Measurements from ENCODE around the gene ZNF574. TPM values are rescaled to one million over a fixed set of nuclear protein-coding genes. Genes with fewer than 3 reads are reported as not detected.

Gene ZNF574
- total RNA-seq, 1 experiment from 2014 or later = 22.4 TPM

- BruUV-seq (replicated peaks) = no TSS peak
Observed at GRCh38 chr19:42121656-42122069, 45.7 kb downstream of the ZNF574 start.

GRCh38 chr19:42122691-42123607 lies 47.0 kb downstream of the ZNF574 start:
- no peaks in the 10 kb centered on the region for H3K9me3 ChIP-seq
- no TSS peak for BruUV-seq (replicated peaks)
- no peaks in the 10 kb centered on the region for H3K4me1 ChIP-seq
- H3K36me3 ChIP-seq (ENCODE audit: control insufficient read depth, insufficient read depth, low read length) = no peaks in the 10 kb centered on the region
- H3K27me3 ChIP-seq (replicated peaks; ENCODE audit: control insufficient read depth, insufficient read depth, low read length) = no peaks in the 10 kb centered on the region
- intact Hi-C loops (cut with micrococcal nuclease; ENCODE audit: unreplicated experiment) = no loop called here
- H3K27ac Mint-ChIP-seq (ENCODE audit: unreplicated experiment) = no peak overlapping the region
- DNase-seq = no peak
- ChIA-PET CTCF (interaction anchor here (0.6 kb wide), 1 partner anchor 368 kb away, joined by 3 read pairs; no protein-coding TSS in a partner anchor), POLR2A (no interaction called here)
- H3K27me3 Mint-ChIP-seq (ENCODE audit: insufficient read depth, unreplicated experiment) = peaks cover 5% of the 10 kb centered on the region
- no peak for TF ChIP-seq CTCF (IDR thresholded peaks at IDR 0.05; ENCODE audit: insufficient read depth in 1 of 2, low read depth in 1 of 2, low read length in 1 of 2, severe bottlenecking in 1 of 2, unreplicated experiment in 1 of 2)
- H3K36me3 Mint-ChIP-seq (ENCODE audit: insufficient read depth, unreplicated experiment) = no peaks in the 10 kb centered on the region
- no peak overlapping the region for H3K4me3 Mint-ChIP-seq (ENCODE audit: unreplicated experiment)
- no peaks in the 10 kb centered on the region for H3K4me1 Mint-ChIP-seq (ENCODE audit: low read depth, unreplicated experiment)
- H3K9me3 Mint-ChIP-seq (ENCODE audit: unreplicated experiment) = no peaks in the 10 kb centered on the region
- no peak overlapping the region for H3K4me3 ChIP-seq (ENCODE audit: low read depth, low read length)

More at GRCh38 chr19:42121656-42122069, 45.7 kb downstream of the ZNF574 start:
- Mint-ChIP-seq H3K9me3 (ENCODE audit: unreplicated experiment) (no peaks in the 10 kb centered on the region), H3K36me3 (ENCODE audit: insufficient read depth, unreplicated experiment) (no peaks in the 10 kb centered on the region), H3K27ac (ENCODE audit: unreplicated experiment) (no peak overlapping the region), H3K4me1 (ENCODE audit: low read depth, unreplicated experiment) (no peaks in the 10 kb centered on the region), H3K4me3 (ENCODE audit: unreplicated experiment) (no peak overlapping the region), H3K27me3 (ENCODE audit: insufficient read depth, unreplicated experiment) (peaks cover 5% of the 10 kb centered on the region)
- no peaks in the 10 kb centered on the region for H3K9me3 ChIP-seq
- intact Hi-C loops (cut with micrococcal nuclease; ENCODE audit: unreplicated experiment) = no loop called here
- no peaks in the 10 kb centered on the region for H3K36me3 ChIP-seq (ENCODE audit: control insufficient read depth, insufficient read depth, low read length)
- no peak for DNase-seq
- H3K4me3 ChIP-seq (ENCODE audit: low read depth, low read length) = no peak overlapping the region
- no peaks in the 10 kb centered on the region; the same call in 1 of the 2 replicates for H3K27me3 ChIP-seq (replicated peaks; ENCODE audit: control insufficient read depth, insufficient read depth, low read length)
- no peak for TF ChIP-seq CTCF (IDR thresholded peaks at IDR 0.05; ENCODE audit: insufficient read depth in 1 of 2, low read depth in 1 of 2, low read length in 1 of 2, severe bottlenecking in 1 of 2, unreplicated experiment in 1 of 2)
- H3K4me1 ChIP-seq = no peaks in the 10 kb centered on the region
- ChIA-PET CTCF (no interaction called here), POLR2A (no interaction called here)

GRCh38 chr19:42123765-42124164 lies 47.8 kb downstream of the ZNF574 start:
- H3K9me3 Mint-ChIP-seq (ENCODE audit: unreplicated experiment) = no peaks in the 10 kb centered on the region
- peaks cover 5% of the 10 kb centered on the region for H3K27me3 Mint-ChIP-seq (ENCODE audit: insufficient read depth, unreplicated experiment)
- DNase-seq = no peak
- ChIA-PET POLR2A (no interaction called here), CTCF (no interaction called here)
- Histone ChIP-seq H3K27me3 (replicated peaks; ENCODE audit: control insufficient read depth, insufficient read depth, low read length) (no peaks in the 10 kb centered on the region), H3K9me3 (no peaks in the 10 kb centered on the region), H3K36me3 (ENCODE audit: control insufficient read depth, insufficient read depth, low read length) (no peaks in the 10 kb centered on the region), H3K4me1 (no peaks in the 10 kb centered on the region), H3K4me3 (ENCODE audit: low read depth, low read length) (no peak overlapping the region)
- H3K36me3 Mint-ChIP-seq (ENCODE audit: insufficient read depth, unreplicated experiment) = no peaks in the 10 kb centered on the region
- intact Hi-C loops (cut with micrococcal nuclease; ENCODE audit: unreplicated experiment) = no loop called here
- no peak for TF ChIP-seq CTCF (IDR thresholded peaks at IDR 0.05; ENCODE audit: insufficient read depth in 1 of 2, low read depth in 1 of 2, low read length in 1 of 2, severe bottlenecking in 1 of 2, unreplicated experiment in 1 of 2)
- no peaks in the 10 kb centered on the region for H3K4me1 Mint-ChIP-seq (ENCODE audit: low read depth, unreplicated experiment)
- H3K4me3 Mint-ChIP-seq (ENCODE audit: unreplicated experiment) = no peak overlapping the region
- BruUV-seq (replicated peaks) = no TSS peak
- H3K27ac Mint-ChIP-seq (ENCODE audit: unreplicated experiment) = no peak overlapping the region

All from Caco-2 (cell line).